GM18858 (cell line): Measurements from ENCODE around the gene HOXD10.

Source experiments
- ATAC-seq: cut with Tn5 transposase; IDR thresholded peaks from one replicate; pipeline ENCODE4 v1.9.1; 2021; ENCODE audit not compliant: unreplicated experiment

HOXD10 gene

GRCh38 chr2:176121190-176122051 lies 4.8 kb downstream of the HOXD10 start:
- ATAC-seq, result no peak

- no peak for ATAC-seq
These were observed 5.6 kb downstream of the HOXD10 start for GRCh38 chr2:176122052-176122682.

- ATAC-seq, result no peak
These were observed 6.3 kb downstream of the HOXD10 start, which contains the start of gene HOXD9 for GRCh38 chr2:176122683-176123410. HOXD9 (plus strand) TSS chr2:176122719; CDS start chr2:176122769, 50 bp downstream.

- no peak for ATAC-seq
These were observed 7.0 kb downstream of the HOXD10 start for GRCh38 chr2:176123411-176124109.

GRCh38 chr2:176124110-176124946 lies 7.8 kb downstream of the HOXD10 start:
- ATAC-seq, result no peak

- ATAC-seq, result no peak
These were observed 8.6 kb downstream of the HOXD10 start for GRCh38 chr2:176124947-176125771.

GRCh38 chr2:176125772-176126054 lies 9.1 kb downstream of the HOXD10 start:
- ATAC-seq, result no peak

GRCh38 chr2:176126929-176127773 lies 10.6 kb downstream of the HOXD10 start:
- no peak for ATAC-seq

GRCh38 chr2:176127774-176128072 lies 11.1 kb downstream of the HOXD10 start:
- no peak for ATAC-seq

- no peak for ATAC-seq
These were observed 11.8 kb downstream of the HOXD10 start for GRCh38 chr2:176128172-176128981.

- ATAC-seq, result no peak
These were observed 12.6 kb downstream of the HOXD10 start, which contains the start of gene HOXD8 for GRCh38 chr2:176128982-176129796. HOXD8 (plus strand) TSS chr2:176129705; CDS start chr2:176130367, 662 bp downstream.

GRCh38 chr2:176129813-176130146 lies 13.2 kb downstream of the HOXD10 start:
- ATAC-seq, result no peak

GRCh38 chr2:176130147-176130956 lies 13.8 kb downstream of the HOXD10 start:
- ATAC-seq, result no peak

GRCh38 chr2:176130957-176131847 lies 14.6 kb downstream of the HOXD10 start:
- no peak for ATAC-seq

- ATAC-seq, result no peak
These were observed 15.2 kb downstream of the HOXD10 start for GRCh38 chr2:176131848-176132158.
